ENCODE results near the gene EPO.

The EPO gene

DNA sequence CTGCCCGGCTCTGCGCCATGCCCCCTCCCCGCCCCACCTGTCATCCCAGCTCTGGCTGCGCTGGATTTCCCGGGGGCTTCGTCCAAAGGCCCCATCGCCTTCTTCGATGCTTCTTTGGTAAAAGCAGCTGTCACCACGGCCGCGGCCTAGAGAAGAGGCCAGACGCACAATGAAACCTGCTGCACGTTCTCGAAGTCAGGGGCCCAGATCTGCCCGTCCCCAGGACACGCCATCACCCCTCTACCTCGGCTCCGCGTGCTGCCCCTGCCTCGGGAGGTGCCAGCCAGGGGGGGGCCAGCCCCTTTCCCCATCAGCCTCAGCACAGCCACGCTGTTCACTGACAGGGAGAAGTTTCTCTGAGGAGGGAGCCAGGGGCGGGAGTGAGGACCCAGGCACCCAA lies 33.0 kb upstream of the EPO start:
- ATAC-seq: no peak
- TF ChIP-seq, protein P1, sequence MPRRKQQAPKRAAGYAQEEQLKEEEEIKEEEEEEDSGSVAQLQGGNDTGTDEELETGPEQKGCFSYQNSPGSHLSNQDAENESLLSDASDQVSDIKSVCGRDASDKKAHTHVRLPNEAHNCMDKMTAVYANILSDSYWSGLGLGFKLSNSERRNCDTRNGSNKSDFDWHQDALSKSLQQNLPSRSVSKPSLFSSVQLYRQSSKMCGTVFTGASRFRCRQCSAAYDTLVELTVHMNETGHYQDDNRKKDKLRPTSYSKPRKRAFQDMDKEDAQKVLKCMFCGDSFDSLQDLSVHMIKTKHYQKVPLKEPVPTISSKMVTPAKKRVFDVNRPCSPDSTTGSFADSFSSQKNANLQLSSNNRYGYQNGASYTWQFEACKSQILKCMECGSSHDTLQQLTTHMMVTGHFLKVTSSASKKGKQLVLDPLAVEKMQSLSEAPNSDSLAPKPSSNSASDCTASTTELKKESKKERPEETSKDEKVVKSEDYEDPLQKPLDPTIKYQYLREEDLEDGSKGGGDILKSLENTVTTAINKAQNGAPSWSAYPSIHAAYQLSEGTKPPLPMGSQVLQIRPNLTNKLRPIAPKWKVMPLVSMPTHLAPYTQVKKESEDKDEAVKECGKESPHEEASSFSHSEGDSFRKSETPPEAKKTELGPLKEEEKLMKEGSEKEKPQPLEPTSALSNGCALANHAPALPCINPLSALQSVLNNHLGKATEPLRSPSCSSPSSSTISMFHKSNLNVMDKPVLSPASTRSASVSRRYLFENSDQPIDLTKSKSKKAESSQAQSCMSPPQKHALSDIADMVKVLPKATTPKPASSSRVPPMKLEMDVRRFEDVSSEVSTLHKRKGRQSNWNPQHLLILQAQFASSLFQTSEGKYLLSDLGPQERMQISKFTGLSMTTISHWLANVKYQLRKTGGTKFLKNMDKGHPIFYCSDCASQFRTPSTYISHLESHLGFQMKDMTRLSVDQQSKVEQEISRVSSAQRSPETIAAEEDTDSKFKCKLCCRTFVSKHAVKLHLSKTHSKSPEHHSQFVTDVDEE (CRISPR knock-in tag; IDR thresholded peaks at IDR 0.05): no peak
- no peak for TF ChIP-seq ZNF8 (CRISPR knock-in tag; IDR thresholded peaks at IDR 0.05)

DNA sequence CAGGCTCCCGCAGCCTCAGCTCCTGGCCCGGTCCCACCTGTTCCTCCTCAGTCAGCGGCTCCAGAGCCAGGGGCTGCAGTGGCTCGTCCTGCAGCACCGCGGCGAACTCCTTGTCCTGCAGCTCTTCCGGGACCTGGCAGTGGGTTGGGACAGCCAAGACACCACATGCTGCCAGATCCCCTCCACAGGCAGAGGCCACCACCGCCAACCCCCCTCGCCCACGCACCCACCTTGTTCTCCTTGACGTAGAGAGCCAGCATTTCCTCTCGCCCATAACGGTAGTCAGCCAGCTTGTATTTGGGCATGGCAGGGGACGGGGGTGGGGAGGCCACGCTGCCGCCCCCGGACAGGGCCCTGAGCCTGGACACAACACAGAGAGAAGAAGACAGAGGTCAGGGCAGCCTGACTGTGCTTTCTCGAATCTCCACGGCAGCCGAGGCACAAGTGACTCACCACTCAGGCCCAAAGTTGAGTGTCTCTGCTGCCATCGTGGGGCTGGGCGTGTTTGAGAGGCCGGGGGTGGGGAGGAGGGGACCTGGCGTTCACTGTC lies 32.4 kb upstream of the EPO start:
- no peak for ATAC-seq
- no peak for TF ChIP-seq ISL1 (CRISPR knock-in tag; IDR thresholded peaks at IDR 0.05)
- TF ChIP-seq ARNTL (CRISPR knock-in tag; IDR thresholded peaks at IDR 0.05; ENCODE audit: borderline replicate concordance, low read depth): no peak
- TF ChIP-seq ZC3H10 (CRISPR knock-in tag; IDR thresholded peaks at IDR 0.05): no peak
- no peak for TF ChIP-seq SNAI2 (CRISPR knock-in tag; IDR thresholded peaks at IDR 0.05)
- TF ChIP-seq ZNF8 (CRISPR knock-in tag; IDR thresholded peaks at IDR 0.05): no peak
- no peak for TF ChIP-seq ZFP3 (CRISPR knock-in tag; IDR thresholded peaks at IDR 0.05)
- no peak for TF ChIP-seq ZNF70 (CRISPR knock-in tag; IDR thresholded peaks at IDR 0.05)
- no peak for TF ChIP-seq TOX (CRISPR knock-in tag; IDR thresholded peaks at IDR 0.05; ENCODE audit: borderline replicate concordance)
- TF ChIP-seq, protein P1 (CRISPR knock-in tag; IDR thresholded peaks at IDR 0.05): no peak
- TF ChIP-seq PPARA (CRISPR knock-in tag; IDR thresholded peaks at IDR 0.05; ENCODE audit: borderline replicate concordance): no peak
- TF ChIP-seq GLIS3 (CRISPR knock-in tag; IDR thresholded peaks at IDR 0.05): no peak
- TF ChIP-seq ZNF565 (CRISPR knock-in tag; conservative IDR thresholded peaks at IDR 0.05; ENCODE audit: low read depth): no peak
- TF ChIP-seq, protein P2, sequence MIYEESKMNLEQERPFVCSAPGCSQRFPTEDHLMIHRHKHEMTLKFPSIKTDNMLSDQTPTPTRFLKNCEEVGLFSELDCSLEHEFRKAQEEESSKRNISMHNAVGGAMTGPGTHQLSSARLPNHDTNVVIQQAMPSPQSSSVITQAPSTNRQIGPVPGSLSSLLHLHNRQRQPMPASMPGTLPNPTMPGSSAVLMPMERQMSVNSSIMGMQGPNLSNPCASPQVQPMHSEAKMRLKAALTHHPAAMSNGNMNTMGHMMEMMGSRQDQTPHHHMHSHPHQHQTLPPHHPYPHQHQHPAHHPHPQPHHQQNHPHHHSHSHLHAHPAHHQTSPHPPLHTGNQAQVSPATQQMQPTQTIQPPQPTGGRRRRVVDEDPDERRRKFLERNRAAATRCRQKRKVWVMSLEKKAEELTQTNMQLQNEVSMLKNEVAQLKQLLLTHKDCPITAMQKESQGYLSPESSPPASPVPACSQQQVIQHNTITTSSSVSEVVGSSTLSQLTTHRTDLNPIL (CRISPR knock-in tag; IDR thresholded peaks at IDR 0.05; ENCODE audit: low read depth): no peak
- TF ChIP-seq CSDC2 (CRISPR knock-in tag; IDR thresholded peaks at IDR 0.05): no peak

DNA sequence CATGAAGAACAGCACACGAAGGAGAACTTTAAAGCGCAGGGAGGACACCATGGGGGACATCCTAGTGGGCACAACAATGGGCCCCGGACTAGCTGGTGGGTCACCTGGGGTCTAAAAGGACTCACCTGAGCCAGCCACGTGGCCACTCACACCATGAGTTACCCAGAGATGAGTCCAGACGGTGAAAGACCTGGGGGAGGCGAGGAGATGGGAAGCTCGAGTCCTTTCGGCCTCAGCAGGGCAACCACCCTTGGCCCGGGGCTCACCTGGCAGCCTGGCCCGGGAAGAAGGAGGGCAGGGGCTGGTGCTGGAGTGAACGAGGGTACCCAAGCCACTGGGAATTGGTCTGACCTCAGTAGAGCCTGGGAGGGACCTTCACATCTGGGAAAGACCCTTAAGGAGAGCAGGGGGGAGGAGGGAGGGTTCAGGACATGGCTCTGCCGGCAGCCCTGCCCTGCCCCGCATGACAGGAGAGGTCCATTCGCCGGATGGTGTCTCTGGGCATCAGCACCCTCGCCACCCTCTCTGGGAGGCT lies 31.9 kb upstream of the EPO start:
- ATAC-seq: no peak
- TF ChIP-seq BACH2 (CRISPR knock-in tag; IDR thresholded peaks at IDR 0.05; ENCODE audit: borderline replicate concordance) (no peak), SNAI2 (CRISPR knock-in tag; IDR thresholded peaks at IDR 0.05) (no peak), ZC3H10 (CRISPR knock-in tag; IDR thresholded peaks at IDR 0.05) (no peak), ISL1 (CRISPR knock-in tag; IDR thresholded peaks at IDR 0.05) (no peak), OSR1 (CRISPR knock-in tag; IDR thresholded peaks at IDR 0.05) (no peak), ZFP30 (CRISPR knock-in tag; IDR thresholded peaks at IDR 0.05) (no peak), TOX (CRISPR knock-in tag; IDR thresholded peaks at IDR 0.05; ENCODE audit: borderline replicate concordance) (no peak), ZNF565 (CRISPR knock-in tag; conservative IDR thresholded peaks at IDR 0.05; ENCODE audit: low read depth) (no peak), ARNTL (CRISPR knock-in tag; IDR thresholded peaks at IDR 0.05; ENCODE audit: borderline replicate concordance, low read depth) (no peak), RARB (CRISPR knock-in tag; IDR thresholded peaks at IDR 0.05) (no peak), CSDC2 (CRISPR knock-in tag; IDR thresholded peaks at IDR 0.05) (no peak), ESRRG (CRISPR knock-in tag; IDR thresholded peaks at IDR 0.05) (no peak)
- TF ChIP-seq, protein P3, sequence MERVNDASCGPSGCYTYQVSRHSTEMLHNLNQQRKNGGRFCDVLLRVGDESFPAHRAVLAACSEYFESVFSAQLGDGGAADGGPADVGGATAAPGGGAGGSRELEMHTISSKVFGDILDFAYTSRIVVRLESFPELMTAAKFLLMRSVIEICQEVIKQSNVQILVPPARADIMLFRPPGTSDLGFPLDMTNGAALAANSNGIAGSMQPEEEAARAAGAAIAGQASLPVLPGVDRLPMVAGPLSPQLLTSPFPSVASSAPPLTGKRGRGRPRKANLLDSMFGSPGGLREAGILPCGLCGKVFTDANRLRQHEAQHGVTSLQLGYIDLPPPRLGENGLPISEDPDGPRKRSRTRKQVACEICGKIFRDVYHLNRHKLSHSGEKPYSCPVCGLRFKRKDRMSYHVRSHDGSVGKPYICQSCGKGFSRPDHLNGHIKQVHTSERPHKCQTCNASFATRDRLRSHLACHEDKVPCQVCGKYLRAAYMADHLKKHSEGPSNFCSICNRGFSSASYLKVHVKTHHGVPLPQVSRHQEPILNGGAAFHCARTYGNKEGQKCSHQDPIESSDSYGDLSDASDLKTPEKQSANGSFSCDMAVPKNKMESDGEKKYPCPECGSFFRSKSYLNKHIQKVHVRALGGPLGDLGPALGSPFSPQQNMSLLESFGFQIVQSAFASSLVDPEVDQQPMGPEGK (CRISPR knock-in tag; IDR thresholded peaks at IDR 0.05; ENCODE audit: borderline replicate concordance): no peak
- TF ChIP-seq, protein P4, sequence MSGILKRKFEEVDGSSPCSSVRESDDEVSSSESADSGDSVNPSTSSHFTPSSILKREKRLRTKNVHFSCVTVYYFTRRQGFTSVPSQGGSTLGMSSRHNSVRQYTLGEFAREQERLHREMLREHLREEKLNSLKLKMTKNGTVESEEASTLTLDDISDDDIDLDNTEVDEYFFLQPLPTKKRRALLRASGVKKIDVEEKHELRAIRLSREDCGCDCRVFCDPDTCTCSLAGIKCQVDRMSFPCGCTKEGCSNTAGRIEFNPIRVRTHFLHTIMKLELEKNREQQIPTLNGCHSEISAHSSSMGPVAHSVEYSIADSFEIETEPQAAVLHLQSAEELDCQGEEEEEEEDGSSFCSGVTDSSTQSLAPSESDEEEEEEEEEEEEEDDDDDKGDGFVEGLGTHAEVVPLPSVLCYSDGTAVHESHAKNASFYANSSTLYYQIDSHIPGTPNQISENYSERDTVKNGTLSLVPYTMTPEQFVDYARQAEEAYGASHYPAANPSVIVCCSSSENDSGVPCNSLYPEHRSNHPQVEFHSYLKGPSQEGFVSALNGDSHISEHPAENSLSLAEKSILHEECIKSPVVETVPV (CRISPR knock-in tag; IDR thresholded peaks at IDR 0.05): no peak
- TF ChIP-seq, protein P5, sequence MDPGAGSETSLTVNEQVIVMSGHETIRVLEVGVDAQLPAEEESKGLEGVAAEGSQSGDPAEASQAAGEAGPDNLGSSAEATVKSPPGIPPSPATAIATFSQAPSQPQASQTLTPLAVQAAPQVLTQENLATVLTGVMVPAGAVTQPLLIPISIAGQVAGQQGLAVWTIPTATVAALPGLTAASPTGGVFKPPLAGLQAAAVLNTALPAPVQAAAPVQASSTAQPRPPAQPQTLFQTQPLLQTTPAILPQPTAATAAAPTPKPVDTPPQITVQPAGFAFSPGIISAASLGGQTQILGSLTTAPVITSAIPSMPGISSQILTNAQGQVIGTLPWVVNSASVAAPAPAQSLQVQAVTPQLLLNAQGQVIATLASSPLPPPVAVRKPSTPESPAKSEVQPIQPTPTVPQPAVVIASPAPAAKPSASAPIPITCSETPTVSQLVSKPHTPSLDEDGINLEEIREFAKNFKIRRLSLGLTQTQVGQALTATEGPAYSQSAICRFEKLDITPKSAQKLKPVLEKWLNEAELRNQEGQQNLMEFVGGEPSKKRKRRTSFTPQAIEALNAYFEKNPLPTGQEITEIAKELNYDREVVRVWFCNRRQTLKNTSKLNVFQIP (CRISPR knock-in tag; IDR thresholded peaks at IDR 0.05; ENCODE audit: borderline replicate concordance, low read depth): no peak
- TF ChIP-seq, protein P1 (CRISPR knock-in tag; IDR thresholded peaks at IDR 0.05): no peak

Data from SK-N-SH treated with all-trans-retinoic acid at 6 μM for 48 hours (cell line).